Colonic mucosa (tissue), 4 donors: Measurements from ENCODE around the gene KIF5A. TPM values are rescaled to one million over a fixed set of nuclear protein-coding genes. Genes with fewer than 3 reads are reported as not detected.

Experiments used
- DNase-seq: peaks from one replicate; pipeline ENCODE4 v3.0.0-alpha.2; 2020
- H3K27ac ChIP-seq: fragments of 200-600 bp; one replicate; pipeline ENCODE4 v1.8.0; 2021
- H3K27me3 ChIP-seq: fragments of 200-600 bp; one replicate; pipeline ENCODE4 v1.8.0; 2021
- H3K36me3 ChIP-seq: fragments of 200-600 bp; one replicate; pipeline ENCODE4 v1.8.0; 2021
- H3K4me1 ChIP-seq: fragments of 200-600 bp; one replicate; pipeline ENCODE4 v1.8.0; 2021; ENCODE audit warnings: mild to moderate bottlenecking
- H3K4me3 ChIP-seq: fragments of 200-600 bp; one replicate; pipeline ENCODE4 v1.8.0; 2021
- H3K9ac ChIP-seq, 2 donors: one replicate each; pipeline ENCODE4 v1.7.0; 2013; ENCODE audit warnings: control low read depth in 2 of 2, low read depth in 2 of 2, low read length in 2 of 2
- H3K9me3 ChIP-seq: fragments of 200-600 bp; one replicate; pipeline ENCODE4 v1.8.0; 2021
- intact Hi-C: fragments of 100-400 bp; cut with DNase I; formaldehyde crosslinking; loops from one replicate; pipeline ENCODE4 v1.14.1; 2022
- total RNA-seq, 2 donors: library from RNA; stranded (reverse); fragmentation: NEBNext Ultra II Directional in 1 of 2; extraction: Animal tissue kit (Norgen Biotek cat#: 25700) in 1 of 2; gene quantifications; one replicate each; pipeline ENCODE4 v1.2.1, GENCODE V29; 2021
- TF ChIP-seq, protein P1 (sequence below): fragments of 200-600 bp; IDR thresholded peaks from one replicate; pipeline ENCODE4 v1.8.0; 2022; ENCODE audit warnings: antibody characterized with exemption, mild to moderate bottlenecking
- donor health status: healthy.
- donor health status: DM: no; HTN: no; CAD: no.
- donor health status: DM: no; HTN: no; CAD: no.

KIF5A gene
- total RNA-seq, 2 donors from 2014 or later, result 0.67 to 2.1 TPM

DNA sequence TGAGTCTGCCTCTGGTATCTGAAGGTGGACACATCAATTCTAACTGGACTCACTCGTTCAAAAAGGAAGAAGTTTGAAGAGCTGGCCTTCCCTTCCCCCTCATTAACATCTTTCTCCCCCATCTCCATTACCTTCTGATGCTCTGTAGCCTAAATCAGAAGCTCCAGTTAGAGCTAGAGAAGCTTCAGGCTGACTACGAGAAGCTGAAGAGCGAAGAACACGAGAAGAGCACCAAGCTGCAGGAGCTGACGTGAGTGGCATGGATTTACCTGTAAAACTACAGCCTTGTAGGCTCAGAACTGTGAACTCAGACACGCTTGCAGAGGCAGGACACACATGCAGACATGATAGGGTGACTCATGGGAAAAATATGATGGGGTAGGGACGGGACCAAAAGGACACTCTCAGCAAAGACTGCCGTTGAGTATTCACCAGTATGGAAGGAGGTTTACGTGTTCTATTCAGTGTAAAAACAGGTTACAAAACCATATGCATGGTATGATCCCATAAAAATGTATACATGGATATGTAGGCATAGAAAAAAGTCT lies 26.8 kb downstream of the KIF5A start:
- DNase-seq, result no peak
- H3K4me1 ChIP-seq, result no peaks in the 10 kb centered on the region
- no peaks in the 10 kb centered on the region for H3K36me3 ChIP-seq
- intact Hi-C loops, result no loop called here
- TF ChIP-seq, protein P1, sequence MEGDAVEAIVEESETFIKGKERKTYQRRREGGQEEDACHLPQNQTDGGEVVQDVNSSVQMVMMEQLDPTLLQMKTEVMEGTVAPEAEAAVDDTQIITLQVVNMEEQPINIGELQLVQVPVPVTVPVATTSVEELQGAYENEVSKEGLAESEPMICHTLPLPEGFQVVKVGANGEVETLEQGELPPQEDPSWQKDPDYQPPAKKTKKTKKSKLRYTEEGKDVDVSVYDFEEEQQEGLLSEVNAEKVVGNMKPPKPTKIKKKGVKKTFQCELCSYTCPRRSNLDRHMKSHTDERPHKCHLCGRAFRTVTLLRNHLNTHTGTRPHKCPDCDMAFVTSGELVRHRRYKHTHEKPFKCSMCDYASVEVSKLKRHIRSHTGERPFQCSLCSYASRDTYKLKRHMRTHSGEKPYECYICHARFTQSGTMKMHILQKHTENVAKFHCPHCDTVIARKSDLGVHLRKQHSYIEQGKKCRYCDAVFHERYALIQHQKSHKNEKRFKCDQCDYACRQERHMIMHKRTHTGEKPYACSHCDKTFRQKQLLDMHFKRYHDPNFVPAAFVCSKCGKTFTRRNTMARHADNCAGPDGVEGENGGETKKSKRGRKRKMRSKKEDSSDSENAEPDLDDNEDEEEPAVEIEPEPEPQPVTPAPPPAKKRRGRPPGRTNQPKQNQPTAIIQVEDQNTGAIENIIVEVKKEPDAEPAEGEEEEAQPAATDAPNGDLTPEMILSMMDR, result no peak
- no peak overlapping the region for H3K9ac ChIP-seq
- H3K9me3 ChIP-seq, result no peaks in the 10 kb centered on the region
- H3K27ac ChIP-seq, result no peak overlapping the region
- no peak overlapping the region for H3K4me3 ChIP-seq
- H3K27me3 ChIP-seq, result no peaks in the 10 kb centered on the region

DNA sequence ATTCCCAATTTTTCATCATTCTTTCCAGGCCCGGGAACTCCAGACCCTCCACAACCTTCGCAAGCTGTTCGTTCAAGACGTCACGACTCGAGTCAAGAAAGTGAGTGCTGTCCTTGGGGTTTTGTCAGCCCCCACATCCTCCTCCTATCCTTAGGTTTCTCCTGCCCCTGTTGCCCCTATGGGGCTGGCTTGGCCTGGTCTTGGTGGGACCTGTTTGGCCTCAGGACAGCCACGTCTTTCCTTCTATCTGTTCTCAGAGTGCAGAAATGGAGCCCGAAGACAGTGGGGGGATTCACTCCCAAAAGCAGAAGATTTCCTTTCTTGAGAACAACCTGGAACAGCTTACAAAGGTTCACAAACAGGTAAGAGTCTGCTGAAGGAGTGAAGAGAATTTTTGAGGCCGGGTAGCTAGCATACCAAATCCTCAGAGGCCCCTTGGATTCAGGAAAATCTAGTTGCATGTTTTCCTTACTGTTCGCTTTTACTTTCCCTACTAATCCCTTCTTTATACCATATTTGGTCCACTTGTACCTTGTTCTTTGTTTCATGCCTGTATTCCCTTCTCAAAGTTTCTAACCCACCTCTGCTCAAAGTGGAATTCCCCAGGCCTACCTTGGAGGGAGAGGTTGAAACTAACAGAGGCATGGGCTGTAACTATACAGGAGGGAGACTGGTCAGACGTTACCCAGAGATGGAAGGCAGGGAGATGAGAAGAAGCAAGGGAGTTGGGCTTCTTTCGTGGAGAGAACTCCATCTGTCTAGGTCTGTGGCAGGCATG lies 28.3 kb downstream of the KIF5A start:
- intact Hi-C loops, result no loop called here
- Histone ChIP-seq H3K4me1 (no peaks in the 10 kb centered on the region), H3K27ac (no peak overlapping the region), H3K4me3 (no peak overlapping the region), H3K9ac (no peak overlapping the region), H3K36me3 (no peaks in the 10 kb centered on the region), H3K9me3 (no peaks in the 10 kb centered on the region), H3K27me3 (no peaks in the 10 kb centered on the region)
- TF ChIP-seq, protein P1, result no peak
- DNase-seq, result no peak

DNA sequence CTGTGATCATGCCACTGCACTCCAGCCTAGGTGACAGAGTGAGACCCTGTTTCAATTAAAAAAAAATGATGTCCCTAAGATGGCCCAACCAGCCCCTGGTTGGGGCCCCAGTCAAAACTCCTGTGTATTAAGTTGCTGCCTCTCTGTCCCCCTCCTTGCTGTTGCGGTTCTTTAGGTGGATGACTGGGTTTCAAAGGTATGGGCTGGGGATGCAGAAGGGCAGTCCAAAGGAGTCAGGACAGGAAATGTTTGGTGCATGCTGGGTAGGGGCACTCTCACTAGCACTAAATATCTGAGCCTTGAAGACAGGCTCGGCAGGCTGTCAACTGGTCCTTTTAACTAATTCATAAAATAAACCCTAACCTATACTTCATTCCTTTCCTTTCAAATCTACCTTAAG lies 29.2 kb downstream of the KIF5A start:
- TF ChIP-seq, protein P1, result no peak
- Histone ChIP-seq H3K4me3 (no peak overlapping the region), H3K27me3 (no peaks in the 10 kb centered on the region), H3K27ac (no peak overlapping the region), H3K36me3 (no peaks in the 10 kb centered on the region), H3K9ac (no peak overlapping the region), H3K4me1 (no peaks in the 10 kb centered on the region), H3K9me3 (no peaks in the 10 kb centered on the region)
- intact Hi-C loops, result no loop called here
- DNase-seq, result no peak

DNA sequence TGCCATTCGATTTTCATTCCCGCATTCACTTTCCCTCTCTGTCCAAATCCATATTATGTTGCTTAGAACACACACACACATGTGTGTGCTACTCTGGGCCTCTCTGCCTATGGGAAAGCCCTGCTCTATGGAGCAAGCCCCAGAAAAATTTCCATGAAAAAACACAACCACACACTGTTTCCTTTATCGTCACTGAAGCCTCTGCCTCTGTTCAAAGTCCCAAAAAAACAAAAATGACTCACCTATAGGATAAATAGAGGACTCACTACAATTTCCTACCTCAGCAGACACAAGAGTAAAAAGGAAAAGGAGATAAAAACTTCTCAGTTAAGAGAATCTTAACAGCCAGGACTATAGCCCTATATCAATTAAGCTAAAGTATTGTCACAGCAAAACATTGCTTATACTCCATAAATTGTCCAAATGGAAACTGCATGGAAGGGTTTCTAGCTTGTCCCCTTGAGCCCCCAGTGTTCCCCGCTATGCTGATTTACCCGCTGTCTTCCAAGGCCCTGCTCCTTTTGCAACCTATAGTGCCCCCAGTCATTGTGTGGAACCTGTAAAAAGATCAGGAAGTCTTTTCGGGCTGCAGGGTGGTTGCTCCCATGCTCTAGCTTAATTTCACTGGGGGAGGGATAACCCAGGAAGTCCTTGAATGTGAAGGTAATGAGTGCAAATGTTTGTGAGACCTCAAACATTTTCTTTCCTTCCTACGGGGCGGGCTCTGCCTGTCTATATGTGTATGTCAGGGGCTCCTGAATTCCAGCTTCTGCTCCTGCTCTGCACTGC lies 30.0 kb downstream of the KIF5A start:
- H3K9ac ChIP-seq, result no peak overlapping the region
- intact Hi-C loops, result loop anchor here (5.0 kb wide), 1 partner anchor 112 kb away; the partner anchor contains the start of gene OS9
- H3K4me1 ChIP-seq, result no peaks in the 10 kb centered on the region
- TF ChIP-seq, protein P1, result no peak
- H3K27me3 ChIP-seq, result no peaks in the 10 kb centered on the region
- H3K4me3 ChIP-seq, result no peak overlapping the region
- H3K27ac ChIP-seq, result no peak overlapping the region
- no peak for DNase-seq
- H3K9me3 ChIP-seq, result no peaks in the 10 kb centered on the region
- no peaks in the 10 kb centered on the region for H3K36me3 ChIP-seq

DNA sequence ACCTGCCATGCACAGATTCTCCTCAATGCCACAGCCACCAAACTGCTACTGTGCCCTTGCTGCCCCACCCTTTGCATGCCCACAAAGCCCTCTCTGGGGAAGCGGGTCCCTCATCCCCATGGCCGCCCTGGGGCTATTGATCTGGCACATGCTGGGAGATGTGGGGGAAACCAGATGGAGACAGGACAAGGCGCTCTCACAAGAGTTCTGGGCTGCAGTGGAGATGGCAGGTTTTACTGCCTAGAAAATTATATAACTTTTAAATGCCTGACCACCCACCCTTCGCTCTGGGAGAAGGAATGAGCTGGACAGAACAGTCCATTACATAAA lies 30.6 kb downstream of the KIF5A start:
- no peaks in the 10 kb centered on the region for H3K36me3 ChIP-seq
- H3K27me3 ChIP-seq, result no peaks in the 10 kb centered on the region
- H3K4me3 ChIP-seq, result no peak overlapping the region
- TF ChIP-seq, protein P1, result no peak
- no peaks in the 10 kb centered on the region for H3K9me3 ChIP-seq
- no peak overlapping the region for H3K9ac ChIP-seq
- no peaks in the 10 kb centered on the region for H3K4me1 ChIP-seq
- intact Hi-C loops, result loop anchor here (5.0 kb wide), 1 partner anchor 112 kb away; the partner anchor contains the start of gene OS9
- no peak for DNase-seq
- H3K27ac ChIP-seq, result no peak overlapping the region
